K562 (cell line): Measurements from ENCODE around the gene DTHD1. TPM values are rescaled to one million over a fixed set of nuclear protein-coding genes. Genes with fewer than 3 reads are reported as not detected.

ENCODE experiments used
- ATAC-seq: fragments of 200-7000 bp; cut with Tn5 transposase; 3 replicates; pipeline ENCODE4 v1.9.1; 2020; ENCODE audit warnings: moderate library complexity
- BruUV-seq: library from RNA; stranded (reverse); fragments of 400-500 nt; replicated peaks from 2 replicates; lab custom pipeline; 2021; lab: Mats Ljungman, UMichigan
- CTCF ChIA-PET: fragments of 300-600 bp; formaldehyde crosslinking; extraction: SDS; loops from one replicate; lab custom pipeline; 2021; ENCODE audit warnings: low intra/inter-chr PET ratio; lab: Yijun Ruan, JAX
- POLR2A ChIA-PET: fragments of 300-600, 350-650 bp; sonication (Branson Sonifier 250); formaldehyde crosslinking; extraction: SDS; loops from one replicate; lab custom pipeline; 2021; ENCODE audit warnings: antibody characterized with exemption, inconsistent platforms; lab: Yijun Ruan, JAX
- DNase-seq, 4 experiments: peaks; one replicate each; pipeline versions ENCODE4 v3.0.0 to v3.0.0-alpha.2; 2011 to 2018; ENCODE audit warnings: low spot score in 3 of 4, mixed read lengths in 3 of 4; ENCODE audit errors: extremely low read depth in 1 of 4
- FAIRE-seq: peaks from 2 replicates; lab custom pipeline; 2011; peaks lifted over from hg19 to GRCh38; lab: Jason Lieb, UNC
- H2AFZ ChIP-seq: 2 replicates; pipeline ENCODE4 v1.6.0; 2011; ENCODE audit warnings: low read depth, low read length, control low read depth, inconsistent platforms
- H3K27ac ChIP-seq: fragments of 200-600 bp; 3 replicates; pipeline ENCODE4 v1.8.0; 2011; ENCODE audit warnings: low read depth, mild to moderate bottlenecking, control low read depth, inconsistent platforms, low read length, moderate library complexity, mixed read lengths; ENCODE audit errors: extremely low read depth
- H3K27me3 ChIP-seq, 2 experiments: fragments of 300-600 bp in 1 of 2; 2 replicates in 1 of 2; 3 replicates in 1 of 2; pipeline versions ENCODE4 v1.6.0 to v1.8.0; 2011; ENCODE audit warnings: inconsistent platforms in 2 of 2, low read length in 2 of 2, mild to moderate bottlenecking in 1 of 2, mixed read lengths in 1 of 2, moderate library complexity in 1 of 2; ENCODE audit not compliant: control insufficient read depth in 2 of 2, insufficient read depth in 2 of 2
- H3K36me3 ChIP-seq: fragments of 300-600 bp; 3 replicates; pipeline ENCODE4 v1.8.0; 2011; ENCODE audit warnings: mild to moderate bottlenecking, low read length, inconsistent platforms; ENCODE audit not compliant: control insufficient read depth, insufficient read depth
- H3K4me1 ChIP-seq, 2 experiments: fragments of 200-600 bp in 1 of 2; replicated peaks in 1 of 2; 2 replicates in 1 of 2; 3 replicates in 1 of 2; pipeline versions ENCODE4 v1.5.1 to v1.8.0; 2011; ENCODE audit warnings: inconsistent platforms in 2 of 2, low read length in 2 of 2, mild to moderate bottlenecking in 1 of 2, mixed read lengths in 1 of 2, moderate library complexity in 1 of 2; ENCODE audit not compliant: control insufficient read depth in 2 of 2, insufficient read depth in 2 of 2
- H3K4me2 ChIP-seq: 2 replicates; pipeline ENCODE4 v1.6.1; 2011; ENCODE audit warnings: low read length, control low read depth, inconsistent platforms, mixed read lengths; ENCODE audit not compliant: insufficient read depth
- H3K4me3 ChIP-seq: fragments of 200-600 bp; sonication (generic), shearing (Covaris generic); 2 replicates; pipeline ENCODE4 v1.5.1; 2016; ENCODE audit warnings: control low read depth, inconsistent platforms
- H3K79me2 ChIP-seq: fragments of 200-600 bp; 3 replicates; pipeline ENCODE4 v1.8.0; 2011; ENCODE audit warnings: low read length, inconsistent platforms; ENCODE audit not compliant: control insufficient read depth, insufficient read depth
- H3K9ac ChIP-seq, 2 experiments: 2 replicates each; pipeline versions ENCODE4 v1.6.0 to v1.6.1; 2011; ENCODE audit warnings: low read depth in 2 of 2, low read length in 2 of 2, control low read depth in 1 of 2, inconsistent platforms in 1 of 2, mild to moderate bottlenecking in 1 of 2, mixed read lengths in 1 of 2; ENCODE audit not compliant: insufficient read depth in 1 of 2
- H3K9me1 ChIP-seq: one replicate; pipeline ENCODE4 v1.6.0; 2011; ENCODE audit warnings: inconsistent platforms, mild to moderate bottlenecking, low read length, moderate library complexity; ENCODE audit not compliant: control insufficient read depth, insufficient read depth
- H3K9me3 ChIP-seq: replicated peaks from 2 replicates; pipeline ENCODE4 v1.5.1; 2011; ENCODE audit warnings: low read depth, low read length, inconsistent platforms; ENCODE audit not compliant: control insufficient read depth, insufficient read depth
- H4K20me1 ChIP-seq: replicated peaks from 2 replicates; pipeline ENCODE4 v1.6.1; 2011; ENCODE audit warnings: low read length, inconsistent platforms, mixed read lengths; ENCODE audit not compliant: control insufficient read depth, insufficient read depth
- SP2 ChIP-seq: IDR thresholded peaks from 2 replicates; pipeline ENCODE4 v1.6.1; 2011; ENCODE audit warnings: mild to moderate bottlenecking, low read depth, low read length, moderate library complexity; ENCODE audit not compliant: poor library complexity, severe bottlenecking; ENCODE audit errors: extremely low read depth
- WGBS: fragments of 100-300 bp; shearing (Covaris generic); methylation state at CpG from one replicate; pipeline ENCODE4 v1.1.6; 2016; ENCODE audit warnings: low coverage, mixed read lengths; ENCODE audit not compliant: insufficient coverage; ENCODE audit errors: missing lambda C conversion rate; 5-methylcytosine and 5-hydroxymethylcytosine counted together
- in situ Hi-C: fragments of 300-500 bp; cut with MboI; formaldehyde crosslinking; loops from 4 replicates; pipeline ENCODE4 v1.15.0; 2018; ENCODE audit warnings: inconsistent platforms, mixed read lengths
- intact Hi-C: fragments of 100-400 bp; cut with micrococcal nuclease; formaldehyde crosslinking; loops from 2 replicates; pipeline ENCODE4 v1.14.2; 2022
- polyA plus RNA-seq, 8 experiments: library from polyadenylated mRNA; depleted of rRNA in 4 of 8; stranded (reverse) in 5 of 8; unstranded in 3 of 8; fragments of >200 nt; fragmentation: Nextera tagmentation in 2 of 8; fragmentation: Illumina TruSeq in 1 of 8; extraction: Ambion mirVana in 2 of 8; extraction: Trizol in 1 of 8; gene quantifications; 2 replicates each; pipeline versions ENCODE4 v1.2.1 to v1.2.3, GENCODE V29; 2011 to 2014; ENCODE audit warnings: inconsistent platforms in 1 of 8, missing spikeins in 1 of 8
- total RNA-seq, 7 experiments: library from RNA; depleted of rRNA in 6 of 7; stranded (reverse); fragments of >200 nt in 6 of 7; fragmentation: Illumina TruSeq in 2 of 7; extraction: Trizol in 2 of 7; gene quantifications; 2 replicates each; pipeline versions ENCODE4 v1.2.1 to v1.2.3, GENCODE V29; 2011 to 2021; ENCODE audit warnings: low replicate concordance in 1 of 7
- TF ChIP-seq, protein P1 (sequence below), 2 experiments: IDR thresholded peaks; 2 replicates each; pipeline ENCODE4 v1.6.1; 2012; ENCODE audit warnings: improper control_type of control experiment in 2 of 2, low read depth in 2 of 2, low read length in 2 of 2, borderline replicate concordance in 1 of 2

The DTHD1 gene
- total and polyA plus RNA-seq, 9 of the 15 experiments (the other 6 are each of a cell fraction or from before 2014, with no cell fraction given) = not detected

GRCh38 chr4:36310793-36311192, 29.4 kb downstream of the DTHD1 start (continued):
- TF ChIP-seq SP2 = no peak

- Histone ChIP-seq H3K4me3 (no peak overlapping the region), H3K4me2 (no peak overlapping the region), H2AFZ (no peak overlapping the region), H3K27ac (no peak overlapping the region), H3K4me1 (no peaks in the 10 kb centered on the region), H3K9ac (no peak overlapping the region), H3K9me3 (no peaks in the 10 kb centered on the region), H3K79me2 (no peaks in the 10 kb centered on the region), H4K20me1 (no peaks in the 10 kb centered on the region), H3K27me3 (no peaks in the 10 kb centered on the region), H3K9me1 (no peaks in the 10 kb centered on the region), H3K36me3 (no peaks in the 10 kb centered on the region)
- no peak for ATAC-seq
- CTCF ChIA-PET = no interaction called here
- BruUV-seq = no TSS peak
- TF ChIP-seq, protein P1, sequence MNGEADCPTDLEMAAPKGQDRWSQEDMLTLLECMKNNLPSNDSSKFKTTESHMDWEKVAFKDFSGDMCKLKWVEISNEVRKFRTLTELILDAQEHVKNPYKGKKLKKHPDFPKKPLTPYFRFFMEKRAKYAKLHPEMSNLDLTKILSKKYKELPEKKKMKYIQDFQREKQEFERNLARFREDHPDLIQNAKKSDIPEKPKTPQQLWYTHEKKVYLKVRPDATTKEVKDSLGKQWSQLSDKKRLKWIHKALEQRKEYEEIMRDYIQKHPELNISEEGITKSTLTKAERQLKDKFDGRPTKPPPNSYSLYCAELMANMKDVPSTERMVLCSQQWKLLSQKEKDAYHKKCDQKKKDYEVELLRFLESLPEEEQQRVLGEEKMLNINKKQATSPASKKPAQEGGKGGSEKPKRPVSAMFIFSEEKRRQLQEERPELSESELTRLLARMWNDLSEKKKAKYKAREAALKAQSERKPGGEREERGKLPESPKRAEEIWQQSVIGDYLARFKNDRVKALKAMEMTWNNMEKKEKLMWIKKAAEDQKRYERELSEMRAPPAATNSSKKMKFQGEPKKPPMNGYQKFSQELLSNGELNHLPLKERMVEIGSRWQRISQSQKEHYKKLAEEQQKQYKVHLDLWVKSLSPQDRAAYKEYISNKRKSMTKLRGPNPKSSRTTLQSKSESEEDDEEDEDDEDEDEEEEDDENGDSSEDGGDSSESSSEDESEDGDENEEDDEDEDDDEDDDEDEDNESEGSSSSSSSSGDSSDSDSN (IDR thresholded peaks at IDR 0.05; ENCODE audit: borderline replicate concordance in 1 of 2, low read depth in 2 of 2, low read length in 2 of 2) = no peak
- in situ Hi-C loops = no loop called here
- intact Hi-C loops = no loop called here
- POLR2A ChIA-PET = no interaction called here
- DNase-seq = no peak
- WGBS = 0% methylated on average over 3 of the region's 3 CpGs
- no peak for FAIRE-seq
Observed at GRCh38 chr4:36312511-36312910, 31.1 kb downstream of the DTHD1 start.
